Caco-2 (cell line): Measurements from ENCODE around the gene CDC42BPA. TPM values are rescaled to one million over a fixed set of nuclear protein-coding genes. Genes with fewer than 3 reads are reported as not detected.

Experiments used
- BruUV-seq: library from RNA; stranded (reverse); fragments of 400-500 nt; replicated peaks from 2 replicates; lab custom pipeline; 2021; lab: Mats Ljungman, UMichigan
- CTCF ChIA-PET: fragments of 300-600 bp; sonication (Branson Sonifier 250); formaldehyde crosslinking; loops from one replicate; lab custom pipeline; 2022; ENCODE audit warnings: antibody characterized with exemption; lab: Charles Lee
- POLR2A ChIA-PET: fragments of 300-600 bp; sonication (Branson Sonifier 250); formaldehyde crosslinking; loops from one replicate; lab custom pipeline; 2022; ENCODE audit warnings: antibody characterized with exemption; lab: Charles Lee
- DNase-seq, 2 experiments: peaks; one replicate each; pipeline versions ENCODE4 v3.0.0 to v3.0.0-alpha.2; 2020 to 2022
- H3K27me3 ChIP-seq: replicated peaks from 2 replicates; pipeline ENCODE4 v1.6.0; 2011; ENCODE audit warnings: low read length; ENCODE audit not compliant: control insufficient read depth, insufficient read depth
- H3K36me3 ChIP-seq: 2 replicates; pipeline ENCODE4 v1.5.1; 2011; ENCODE audit warnings: low read length; ENCODE audit not compliant: control insufficient read depth, insufficient read depth
- H3K4me1 ChIP-seq: fragments of 250-450 bp; sonication (Bioruptor Pico); 2 replicates; pipeline ENCODE4 v1.5.1; 2020; ENCODE audit warnings: mild to moderate bottlenecking
- H3K4me3 ChIP-seq: 2 replicates; pipeline ENCODE4 v1.5.1; 2011; ENCODE audit warnings: low read depth, mild to moderate bottlenecking, control low read depth, low read length
- H3K9me3 ChIP-seq: fragments of 250-450 bp; sonication (Bioruptor Pico); 2 replicates; pipeline ENCODE4 v1.5.1; 2020; ENCODE audit warnings: mild to moderate bottlenecking, moderate library complexity
- H3K27ac Mint-ChIP-seq: one replicate; pipeline ENCODE4 v1.8.0; 2022; ENCODE audit warnings: mixed read lengths; ENCODE audit not compliant: unreplicated experiment
- H3K27me3 Mint-ChIP-seq: one replicate; pipeline ENCODE4 v1.8.0; 2022; ENCODE audit warnings: mixed read lengths; ENCODE audit not compliant: insufficient read depth, unreplicated experiment
- H3K36me3 Mint-ChIP-seq: one replicate; pipeline ENCODE4 v1.8.0; 2022; ENCODE audit warnings: mild to moderate bottlenecking, mixed read lengths; ENCODE audit not compliant: insufficient read depth, unreplicated experiment
- H3K4me1 Mint-ChIP-seq: one replicate; pipeline ENCODE4 v1.8.0; 2022; ENCODE audit warnings: low read depth, mixed read lengths; ENCODE audit not compliant: unreplicated experiment
- H3K4me3 Mint-ChIP-seq: one replicate; pipeline ENCODE4 v1.8.0; 2022; ENCODE audit warnings: mild to moderate bottlenecking, moderate library complexity, mixed read lengths; ENCODE audit not compliant: unreplicated experiment
- H3K9me3 Mint-ChIP-seq: one replicate; pipeline ENCODE4 v1.8.0; 2022; ENCODE audit warnings: mixed read lengths; ENCODE audit not compliant: unreplicated experiment
- intact Hi-C: fragments of 100-400 bp; cut with micrococcal nuclease; formaldehyde crosslinking; loops from one replicate; pipeline ENCODE4 v1.10.0; 2022; ENCODE audit not compliant: unreplicated experiment
- total RNA-seq: library from RNA; stranded (reverse); gene quantifications from 2 replicates; pipeline ENCODE4 v1.2.3, GENCODE V29; 2022
- TF ChIP-seq, protein P1 (sequence below), 2 experiments: fragments of 200-600 bp in 1 of 2; IDR thresholded peaks; 1 replicate in 1 of 2; 2 replicates in 1 of 2; pipeline versions ENCODE4 v1.5.1 to v1.8.0; 2011 to 2022; ENCODE audit warnings: antibody characterized with exemption in 1 of 2, control low read depth in 1 of 2, inconsistent platforms in 1 of 2, low read depth in 1 of 2, low read length in 1 of 2, mild to moderate bottlenecking in 1 of 2, moderate library complexity in 1 of 2; ENCODE audit not compliant: insufficient read depth in 1 of 2, severe bottlenecking in 1 of 2, unreplicated experiment in 1 of 2

The CDC42BPA gene
- total RNA-seq, 1 experiment from 2014 or later = 38.3 TPM

DNA sequence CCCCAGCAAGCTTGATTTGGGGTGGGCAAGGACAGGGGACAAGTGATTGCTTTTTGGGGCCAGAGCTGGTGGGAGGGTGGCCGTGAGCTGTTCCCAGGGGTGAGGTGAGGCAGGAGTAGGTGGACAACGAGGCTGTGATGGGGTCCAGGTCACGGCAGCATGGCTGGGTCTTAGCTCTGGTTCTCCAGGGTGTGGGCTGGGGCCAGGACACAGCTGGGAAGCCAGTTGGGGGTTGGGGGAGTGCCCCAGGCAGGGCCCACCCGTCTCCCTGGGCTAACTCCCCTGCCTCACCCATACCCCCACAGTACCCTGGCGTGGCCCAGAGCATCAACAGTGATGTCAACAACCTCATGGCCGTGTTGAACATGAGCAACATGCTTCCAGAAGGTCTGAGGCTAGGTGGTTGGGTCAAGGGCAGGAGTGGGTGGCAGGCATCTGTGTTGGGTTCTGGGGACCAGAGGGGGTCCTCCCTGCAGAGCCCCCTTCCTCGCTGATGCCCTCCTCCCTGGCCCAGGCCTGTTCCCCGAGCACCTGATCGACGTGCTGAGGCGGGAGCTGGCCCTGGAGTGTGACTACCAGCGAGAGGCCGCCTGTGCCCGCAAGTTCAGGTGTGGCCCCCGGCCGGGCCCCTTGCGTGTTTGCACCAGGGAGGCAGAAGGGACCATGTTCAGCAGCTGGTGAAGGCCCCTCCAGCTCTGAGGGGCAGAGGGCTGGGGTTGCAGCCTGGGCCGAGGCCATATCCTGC, 334.9 kb downstream of the CDC42BPA start:
- no peaks in the 10 kb centered on the region for H3K27me3 Mint-ChIP-seq
- no TSS peak for BruUV-seq
- peaks cover 63% of the 10 kb centered on the region for H3K36me3 Mint-ChIP-seq
- intact Hi-C loops = no loop called here
- H3K27ac Mint-ChIP-seq = peak overlapping the region; percentile 28
- POLR2A ChIA-PET = no interaction called here
- TF ChIP-seq, protein P1, sequence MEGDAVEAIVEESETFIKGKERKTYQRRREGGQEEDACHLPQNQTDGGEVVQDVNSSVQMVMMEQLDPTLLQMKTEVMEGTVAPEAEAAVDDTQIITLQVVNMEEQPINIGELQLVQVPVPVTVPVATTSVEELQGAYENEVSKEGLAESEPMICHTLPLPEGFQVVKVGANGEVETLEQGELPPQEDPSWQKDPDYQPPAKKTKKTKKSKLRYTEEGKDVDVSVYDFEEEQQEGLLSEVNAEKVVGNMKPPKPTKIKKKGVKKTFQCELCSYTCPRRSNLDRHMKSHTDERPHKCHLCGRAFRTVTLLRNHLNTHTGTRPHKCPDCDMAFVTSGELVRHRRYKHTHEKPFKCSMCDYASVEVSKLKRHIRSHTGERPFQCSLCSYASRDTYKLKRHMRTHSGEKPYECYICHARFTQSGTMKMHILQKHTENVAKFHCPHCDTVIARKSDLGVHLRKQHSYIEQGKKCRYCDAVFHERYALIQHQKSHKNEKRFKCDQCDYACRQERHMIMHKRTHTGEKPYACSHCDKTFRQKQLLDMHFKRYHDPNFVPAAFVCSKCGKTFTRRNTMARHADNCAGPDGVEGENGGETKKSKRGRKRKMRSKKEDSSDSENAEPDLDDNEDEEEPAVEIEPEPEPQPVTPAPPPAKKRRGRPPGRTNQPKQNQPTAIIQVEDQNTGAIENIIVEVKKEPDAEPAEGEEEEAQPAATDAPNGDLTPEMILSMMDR (IDR thresholded peaks at IDR 0.05; ENCODE audit: insufficient read depth in 1 of 2, low read depth in 1 of 2, low read length in 1 of 2, severe bottlenecking in 1 of 2, unreplicated experiment in 1 of 2) = no peak
- no peak for DNase-seq
- CTCF ChIA-PET = no interaction called here
- no peaks in the 10 kb centered on the region for H3K4me1 Mint-ChIP-seq
- Histone ChIP-seq H3K36me3 (peaks cover 2% of the 10 kb centered on the region), H3K9me3 (no peaks in the 10 kb centered on the region), H3K27me3 (no peaks in the 10 kb centered on the region), H3K4me3 (no peak overlapping the region), H3K4me1 (no peaks in the 10 kb centered on the region)
- H3K9me3 Mint-ChIP-seq = no peaks in the 10 kb centered on the region
- H3K4me3 Mint-ChIP-seq = no peak overlapping the region

GRCh38 chr1:226982451-226983177, 335.7 kb downstream of the CDC42BPA start:
- Mint-ChIP-seq H3K4me3 (no peak overlapping the region), H3K27me3 (no peaks in the 10 kb centered on the region), H3K4me1 (no peaks in the 10 kb centered on the region), H3K9me3 (no peaks in the 10 kb centered on the region), H3K27ac (peak overlapping the region; percentile 28), H3K36me3 (peaks cover 63% of the 10 kb centered on the region)
- H3K4me1 ChIP-seq = no peaks in the 10 kb centered on the region
- BruUV-seq = no TSS peak
- peaks cover 2% of the 10 kb centered on the region for H3K36me3 ChIP-seq
- H3K4me3 ChIP-seq = no peak overlapping the region
- ChIA-PET CTCF (no interaction called here), POLR2A (no interaction called here)
- DNase-seq = no peak
- intact Hi-C loops = no loop called here
- no peaks in the 10 kb centered on the region for H3K9me3 ChIP-seq
- TF ChIP-seq, protein P1 (IDR thresholded peaks at IDR 0.05; ENCODE audit: insufficient read depth in 1 of 2, low read depth in 1 of 2, low read length in 1 of 2, severe bottlenecking in 1 of 2, unreplicated experiment in 1 of 2) = no peak
- H3K27me3 ChIP-seq = no peaks in the 10 kb centered on the region

DNA sequence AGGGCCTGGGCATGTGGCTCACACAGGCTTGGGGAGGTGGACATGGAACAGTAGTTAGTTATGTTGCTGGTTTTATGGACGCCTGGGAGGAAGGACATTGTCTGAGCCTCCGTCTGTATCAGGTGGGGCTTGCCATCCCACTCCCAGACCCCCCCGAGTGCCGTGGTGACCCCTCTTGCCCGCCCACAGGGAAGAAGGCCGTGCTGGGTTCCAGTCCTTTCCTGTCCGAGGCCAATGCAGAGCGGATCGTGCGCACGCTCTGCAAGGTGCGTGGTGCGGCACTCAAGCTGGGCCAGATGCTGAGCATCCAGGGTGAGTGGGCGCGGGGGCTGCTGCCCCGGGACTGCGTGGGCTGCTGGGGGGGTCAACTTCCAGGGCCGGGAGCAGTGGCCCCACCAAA, 336.5 kb downstream of the CDC42BPA start:
- intact Hi-C loops = no loop called here
- TF ChIP-seq, protein P1 (IDR thresholded peaks at IDR 0.05; ENCODE audit: insufficient read depth in 1 of 2, low read depth in 1 of 2, low read length in 1 of 2, severe bottlenecking in 1 of 2, unreplicated experiment in 1 of 2) = no peak
- H3K4me1 Mint-ChIP-seq = no peaks in the 10 kb centered on the region
- no peaks in the 10 kb centered on the region for H3K27me3 ChIP-seq
- H3K4me3 Mint-ChIP-seq = no peak overlapping the region
- H3K36me3 ChIP-seq = peaks cover 2% of the 10 kb centered on the region
- no peaks in the 10 kb centered on the region for H3K27me3 Mint-ChIP-seq
- no peaks in the 10 kb centered on the region for H3K4me1 ChIP-seq
- ChIA-PET POLR2A (no interaction called here), CTCF (no interaction called here)
- DNase-seq = no peak
- H3K36me3 Mint-ChIP-seq = peaks cover 55% of the 10 kb centered on the region
- H3K27ac Mint-ChIP-seq = no peak overlapping the region
- H3K9me3 Mint-ChIP-seq = no peaks in the 10 kb centered on the region
- H3K4me3 ChIP-seq = no peak overlapping the region
- H3K9me3 ChIP-seq = no peaks in the 10 kb centered on the region
- no TSS peak for BruUV-seq
